GM19372 (cell line): ENCODE data around the gene SMCP.

Source experiments
- ATAC-seq: cut with Tn5 transposase; IDR thresholded peaks from one replicate; pipeline ENCODE4 v1.9.1; 2021; ENCODE audit warnings: mild to moderate bottlenecking, low read depth, moderate library complexity; ENCODE audit not compliant: unreplicated experiment

Gene SMCP

DNA sequence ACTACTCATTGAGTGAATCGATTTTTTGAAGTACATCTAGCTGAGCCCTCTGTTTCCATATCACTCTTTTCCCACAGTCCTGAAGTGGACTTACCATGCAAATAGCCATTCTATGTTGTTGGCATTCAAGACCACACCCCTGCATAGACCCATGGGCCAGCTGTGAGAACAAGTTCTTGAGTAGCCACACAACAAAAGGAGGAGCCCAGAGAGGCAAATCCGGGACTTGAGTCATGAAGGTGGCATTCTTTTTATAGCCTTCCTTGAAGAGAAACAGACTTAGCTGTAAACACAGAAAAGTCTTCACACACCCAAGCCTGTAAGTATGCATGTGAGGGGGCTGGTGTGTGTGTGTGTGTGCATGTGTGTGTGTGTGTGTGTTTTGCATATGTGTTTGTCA is 55.1 kb downstream of the SMCP start:
- no peak for ATAC-seq
